HG03354 (cell line): Measurements from ENCODE around the gene VAV2.

Source experiments
- ATAC-seq: cut with Tn5 transposase; IDR thresholded peaks from one replicate; pipeline ENCODE4 v1.9.1; 2021; ENCODE audit warnings: mild to moderate bottlenecking; ENCODE audit not compliant: unreplicated experiment, poor library complexity, severe bottlenecking

The VAV2 gene

GRCh38 chr9:134028575-134029247 is 36.6 kb upstream of the VAV2 start:
- no peak for ATAC-seq

- ATAC-seq, result no peak
These were observed 36.0 kb upstream of the VAV2 start for GRCh38 chr9:134028076-134028475.

- ATAC-seq, result no peak
These were observed 35.4 kb upstream of the VAV2 start for GRCh38 chr9:134027561-134027960.

- no peak for ATAC-seq
These were observed 34.9 kb upstream of the VAV2 start for GRCh38 chr9:134026981-134027380.

- ATAC-seq, result no peak
These were observed 34.5 kb upstream of the VAV2 start for GRCh38 chr9:134026581-134026980.

- peak; percentile 59 for ATAC-seq
These were observed 33.8 kb upstream of the VAV2 start for GRCh38 chr9:134025606-134026541.

GRCh38 chr9:134024828-134025605 is 32.9 kb upstream of the VAV2 start, which contains the start of gene BRD3OS:
Gene BRD3OS, plus strand, starts transcription at chr9:134025481. Its CDS starts 1,267 bp downstream, at chr9:134026748.
- peak; percentile 87 for ATAC-seq

GRCh38 chr9:134024214-134024792 is 32.2 kb upstream of the VAV2 start:
- ATAC-seq, result no peak

GRCh38 chr9:134014946-134015345 is 22.8 kb upstream of the VAV2 start:
- no peak for ATAC-seq

GRCh38 chr9:134011401-134011800 is 19.3 kb upstream of the VAV2 start:
- no peak for ATAC-seq

GRCh38 chr9:134010310-134011173 is 18.4 kb upstream of the VAV2 start:
- no peak for ATAC-seq

- no peak for ATAC-seq
These were observed 15.4 kb upstream of the VAV2 start for GRCh38 chr9:134007571-134007970.

GRCh38 chr9:134007150-134007549 is 15.0 kb upstream of the VAV2 start:
- no peak for ATAC-seq

GRCh38 chr9:134005381-134005780 is 13.3 kb upstream of the VAV2 start:
- ATAC-seq, result no peak

- ATAC-seq, result no peak
These were observed 12.8 kb upstream of the VAV2 start for GRCh38 chr9:134004881-134005280.

- ATAC-seq, result no peak
These were observed 12.2 kb upstream of the VAV2 start for GRCh38 chr9:134004131-134004873.

GRCh38 chr9:134003237-134003636 is 11.1 kb upstream of the VAV2 start:
- no peak for ATAC-seq

- no peak for ATAC-seq
These were observed 10.7 kb upstream of the VAV2 start for GRCh38 chr9:134002796-134003195.
